ENCODE results near the gene ULBP2.

ULBP2 gene

GRCh38 chr6:149991838-149992237, 50.0 kb downstream of the ULBP2 start:
- H3K4me2 ChIP-seq = no peak overlapping the region

GRCh38 chr6:149995235-149995750, 53.5 kb downstream of the ULBP2 start:
- Histone ChIP-seq H3K36me3 (ENCODE audit: insufficient read depth) (no peaks in the 10 kb centered on the region), H2AFZ (ENCODE audit: low read depth) (no peak overlapping the region), H3K79me2 (ENCODE audit: insufficient read depth, low read depth) (no peaks in the 10 kb centered on the region), H3K9ac (no peak overlapping the region), H4K20me1 (ENCODE audit: insufficient read depth) (no peaks in the 10 kb centered on the region), H3K4me1 (ENCODE audit: low read depth, poor library complexity, severe bottlenecking) (peaks cover under 1% of the 10 kb centered on the region), H3K27me3 (ENCODE audit: insufficient read depth, low read depth) (peaks cover 14% of the 10 kb centered on the region; the same call in 1 of the 2 replicates), H3K27ac (no peak overlapping the region), H3K4me3 (IDR thresholded peaks at IDR 0.05; ENCODE audit: insufficient read depth, low read depth, low read length) (no peak overlapping the region), H3K4me2 (no peak overlapping the region)
- TF ChIP-seq CTCF (conservative IDR thresholded peaks at IDR 0.05; ENCODE audit: low read depth, low read length) = no peak

More at GRCh38 chr6:149991838-149992237, 50.0 kb downstream of the ULBP2 start:
- Histone ChIP-seq H3K27me3 (ENCODE audit: insufficient read depth, low read depth) (peaks cover 28% of the 10 kb centered on the region), H3K4me1 (ENCODE audit: low read depth, poor library complexity, severe bottlenecking) (no peaks in the 10 kb centered on the region), H3K4me3 (IDR thresholded peaks at IDR 0.05; ENCODE audit: insufficient read depth, low read depth, low read length) (no peak overlapping the region), H3K9ac (no peak overlapping the region), H4K20me1 (ENCODE audit: insufficient read depth) (no peaks in the 10 kb centered on the region), H3K79me2 (ENCODE audit: insufficient read depth, low read depth) (no peaks in the 10 kb centered on the region), H2AFZ (ENCODE audit: low read depth) (no peak overlapping the region), H3K36me3 (ENCODE audit: insufficient read depth) (no peaks in the 10 kb centered on the region), H3K27ac (no peak overlapping the region)
- no peak for TF ChIP-seq CTCF (conservative IDR thresholded peaks at IDR 0.05; ENCODE audit: low read depth, low read length)

GRCh38 chr6:149995971-149996370, 54.2 kb downstream of the ULBP2 start:
- no peak overlapping the region for H3K4me2 ChIP-seq

More at GRCh38 chr6:149995971-149996370, 54.2 kb downstream of the ULBP2 start:
- no peak overlapping the region for H2AFZ ChIP-seq (ENCODE audit: low read depth)
- no peak for TF ChIP-seq CTCF (conservative IDR thresholded peaks at IDR 0.05; ENCODE audit: low read depth, low read length)
- H3K4me1 ChIP-seq (ENCODE audit: low read depth, poor library complexity, severe bottlenecking) = peaks cover 7% of the 10 kb centered on the region
- no peak overlapping the region for H3K4me3 ChIP-seq (IDR thresholded peaks at IDR 0.05; ENCODE audit: insufficient read depth, low read depth, low read length)
- H3K79me2 ChIP-seq (ENCODE audit: insufficient read depth, low read depth) = no peaks in the 10 kb centered on the region
- no peaks in the 10 kb centered on the region for H4K20me1 ChIP-seq (ENCODE audit: insufficient read depth)
- H3K9ac ChIP-seq = no peak overlapping the region
- no peaks in the 10 kb centered on the region for H3K36me3 ChIP-seq (ENCODE audit: insufficient read depth)
- H3K27ac ChIP-seq = no peak overlapping the region
- peaks cover 7% of the 10 kb centered on the region; the same call in 1 of the 2 replicates for H3K27me3 ChIP-seq (ENCODE audit: insufficient read depth, low read depth)

All from KMS-11 (cell line).